Measurements from ENCODE around the gene TBC1D12.

The TBC1D12 gene

GRCh38 chr10:94428766-94429707 lies 26.7 kb downstream of the TBC1D12 start:
- no peaks in the 10 kb centered on the region for H3K4me1 ChIP-seq (ENCODE audit: insufficient read depth, poor library complexity, severe bottlenecking)
- H3K9me3 ChIP-seq (ENCODE audit: severe bottlenecking): no peaks in the 10 kb centered on the region
- no peak for ATAC-seq (ENCODE audit: low read depth)
- H3K27ac ChIP-seq (ENCODE audit: poor library complexity, severe bottlenecking): no peak overlapping the region
- H3K36me3 ChIP-seq (ENCODE audit: low read depth): peaks cover 3% of the 10 kb centered on the region; the same call in 1 of the 2 replicates
- DNase-seq (ENCODE audit: low spot score): no peak
- H3K27me3 ChIP-seq (ENCODE audit: insufficient read depth, poor library complexity, severe bottlenecking): no peaks in the 10 kb centered on the region
- TF ChIP-seq CTCF (IDR thresholded peaks at IDR 0.05; ENCODE audit: poor library complexity, severe bottlenecking): no peak
- no peak overlapping the region for H3K4me3 ChIP-seq (ENCODE audit: severe bottlenecking)

- Histone ChIP-seq H3K36me3 (ENCODE audit: low read depth) (peaks cover 2% of the 10 kb centered on the region; the same call in 1 of the 2 replicates), H3K27me3 (ENCODE audit: insufficient read depth, poor library complexity, severe bottlenecking) (no peaks in the 10 kb centered on the region), H3K4me3 (ENCODE audit: severe bottlenecking) (no peak overlapping the region), H3K27ac (ENCODE audit: poor library complexity, severe bottlenecking) (no peak overlapping the region), H3K9me3 (ENCODE audit: severe bottlenecking) (no peaks in the 10 kb centered on the region), H3K4me1 (ENCODE audit: insufficient read depth, poor library complexity, severe bottlenecking) (no peaks in the 10 kb centered on the region)
- ATAC-seq (ENCODE audit: low read depth): no peak
- DNase-seq (ENCODE audit: low spot score): no peak
- TF ChIP-seq CTCF (IDR thresholded peaks at IDR 0.05; ENCODE audit: poor library complexity, severe bottlenecking): no peak
Measured at GRCh38 chr10:94430701-94431100, 28.4 kb downstream of the TBC1D12 start.

- DNase-seq (ENCODE audit: low spot score) (no peak), ATAC-seq (ENCODE audit: low read depth) (no peak)
- H3K27me3 ChIP-seq (ENCODE audit: insufficient read depth, poor library complexity, severe bottlenecking): no peaks in the 10 kb centered on the region
- H3K4me3 ChIP-seq (ENCODE audit: severe bottlenecking): no peak overlapping the region
- H3K36me3 ChIP-seq (ENCODE audit: low read depth): no peaks in the 10 kb centered on the region
- no peak for TF ChIP-seq CTCF (IDR thresholded peaks at IDR 0.05; ENCODE audit: poor library complexity, severe bottlenecking)
- H3K4me1 ChIP-seq (ENCODE audit: insufficient read depth, poor library complexity, severe bottlenecking): no peaks in the 10 kb centered on the region
- H3K9me3 ChIP-seq (ENCODE audit: severe bottlenecking): no peaks in the 10 kb centered on the region
- H3K27ac ChIP-seq (ENCODE audit: poor library complexity, severe bottlenecking): no peak overlapping the region
Measured at GRCh38 chr10:94432443-94432842, 30.1 kb downstream of the TBC1D12 start.

- no peak for DNase-seq (ENCODE audit: low spot score)
- no peak overlapping the region for H3K27ac ChIP-seq (ENCODE audit: poor library complexity, severe bottlenecking)
Measured at GRCh38 chr10:94439275-94439861, 37.0 kb downstream of the TBC1D12 start.

More at GRCh38 chr10:94439275-94439861, 37.0 kb downstream of the TBC1D12 start:
- no peaks in the 10 kb centered on the region for H3K9me3 ChIP-seq (ENCODE audit: severe bottlenecking)
- no peak for TF ChIP-seq CTCF (IDR thresholded peaks at IDR 0.05; ENCODE audit: poor library complexity, severe bottlenecking)
- no peaks in the 10 kb centered on the region for H3K27me3 ChIP-seq (ENCODE audit: insufficient read depth, poor library complexity, severe bottlenecking)
- ATAC-seq (ENCODE audit: low read depth): no peak
- no peaks in the 10 kb centered on the region for H3K4me1 ChIP-seq (ENCODE audit: insufficient read depth, poor library complexity, severe bottlenecking)
- H3K4me3 ChIP-seq (ENCODE audit: severe bottlenecking): no peak overlapping the region
- H3K36me3 ChIP-seq (ENCODE audit: low read depth): no peaks in the 10 kb centered on the region

Data from RWPE2 (cell line).